ENCODE results near the gene NXPH4.

Gene NXPH4

GRCh38 chr12:57232156-57232756 lies 15.7 kb downstream of the NXPH4 start:
- TF ChIP-seq CTCF (IDR thresholded peaks at IDR 0.05; ENCODE audit: poor library complexity, severe bottlenecking), result no peak
- no peak overlapping the region for H3K27ac ChIP-seq (ENCODE audit: poor library complexity, severe bottlenecking)
- H3K4me1 ChIP-seq (ENCODE audit: insufficient read depth, poor library complexity, severe bottlenecking), result no peaks in the 10 kb centered on the region
- H3K9me3 ChIP-seq (ENCODE audit: severe bottlenecking), result no peaks in the 10 kb centered on the region
- DNase-seq (ENCODE audit: low spot score) (peak; percentile 24), ATAC-seq (ENCODE audit: low read depth) (no peak)
- H3K27me3 ChIP-seq (ENCODE audit: insufficient read depth, poor library complexity, severe bottlenecking), result no peaks in the 10 kb centered on the region
- no peak overlapping the region for H3K4me3 ChIP-seq (ENCODE audit: severe bottlenecking)
- H3K36me3 ChIP-seq (ENCODE audit: low read depth), result peaks cover 50% of the 10 kb centered on the region

DNA sequence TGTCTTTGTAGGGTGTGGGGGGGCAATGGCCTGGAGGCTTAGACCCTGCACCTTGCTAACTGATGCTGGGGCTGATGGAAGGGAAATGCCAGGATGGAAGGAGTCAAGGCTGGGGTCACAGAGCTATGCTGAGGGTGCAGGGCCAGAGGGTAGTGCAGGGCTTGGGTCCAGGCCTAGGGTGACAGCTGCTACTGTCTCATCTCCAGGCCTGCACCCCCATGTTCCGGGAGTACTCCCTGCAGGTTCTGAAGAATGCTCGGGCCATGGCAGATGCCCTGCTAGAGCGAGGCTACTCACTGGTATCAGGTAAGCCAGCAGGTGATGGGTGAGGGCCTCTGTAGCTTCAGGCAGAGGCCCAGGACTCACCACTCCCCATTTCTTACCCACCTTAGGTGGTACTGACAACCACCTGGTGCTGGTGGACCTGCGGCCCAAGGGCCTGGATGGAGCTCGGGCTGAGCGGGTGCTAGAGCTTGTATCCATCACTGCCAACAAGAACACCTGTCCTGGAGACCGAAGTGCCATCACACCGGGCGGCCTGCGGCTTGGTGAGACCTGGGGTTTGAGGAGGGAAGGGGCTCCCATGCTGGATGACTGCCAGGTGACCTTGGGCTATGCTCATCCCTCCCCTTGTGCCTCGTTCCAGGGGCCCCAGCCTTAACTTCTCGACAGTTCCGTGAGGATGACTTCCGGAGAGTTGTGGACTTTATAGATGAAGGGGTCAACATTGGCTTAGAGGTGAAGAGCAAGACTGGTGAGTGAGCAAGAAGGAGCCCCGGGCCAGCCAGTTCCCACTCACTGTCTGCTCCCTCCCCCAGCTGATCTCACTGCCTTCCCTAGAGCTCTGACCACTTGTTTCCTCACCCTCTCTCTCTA lies 17.0 kb downstream of the NXPH4 start:
- Histone ChIP-seq H3K9me3 (ENCODE audit: severe bottlenecking) (no peaks in the 10 kb centered on the region), H3K4me3 (ENCODE audit: severe bottlenecking) (no peak overlapping the region), H3K27ac (ENCODE audit: poor library complexity, severe bottlenecking) (no peak overlapping the region), H3K27me3 (ENCODE audit: insufficient read depth, poor library complexity, severe bottlenecking) (peaks cover 3% of the 10 kb centered on the region), H3K36me3 (ENCODE audit: low read depth) (peaks cover 50% of the 10 kb centered on the region), H3K4me1 (ENCODE audit: insufficient read depth, poor library complexity, severe bottlenecking) (no peaks in the 10 kb centered on the region)
- DNase-seq (ENCODE audit: low spot score) (peak; percentile 60), ATAC-seq (ENCODE audit: low read depth) (no peak)
- TF ChIP-seq CTCF (IDR thresholded peaks at IDR 0.05; ENCODE audit: poor library complexity, severe bottlenecking), result no peak

DNA sequence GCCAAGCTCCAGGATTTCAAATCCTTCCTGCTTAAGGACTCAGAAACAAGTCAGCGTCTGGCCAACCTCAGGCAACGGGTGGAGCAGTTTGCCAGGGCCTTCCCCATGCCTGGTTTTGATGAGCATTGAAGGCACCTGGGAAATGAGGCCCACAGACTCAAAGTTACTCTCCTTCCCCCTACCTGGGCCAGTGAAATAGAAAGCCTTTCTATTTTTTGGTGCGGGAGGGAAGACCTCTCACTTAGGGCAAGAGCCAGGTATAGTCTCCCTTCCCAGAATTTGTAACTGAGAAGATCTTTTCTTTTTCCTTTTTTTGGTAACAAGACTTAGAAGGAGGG lies 17.6 kb downstream of the NXPH4 start:
- DNase-seq (ENCODE audit: low spot score), result no peak
- ATAC-seq (ENCODE audit: low read depth), result no peak
- TF ChIP-seq CTCF (IDR thresholded peaks at IDR 0.05; ENCODE audit: poor library complexity, severe bottlenecking), result no peak
- H3K9me3 ChIP-seq (ENCODE audit: severe bottlenecking), result no peaks in the 10 kb centered on the region
- H3K27ac ChIP-seq (ENCODE audit: poor library complexity, severe bottlenecking), result no peak overlapping the region
- no peaks in the 10 kb centered on the region for H3K4me1 ChIP-seq (ENCODE audit: insufficient read depth, poor library complexity, severe bottlenecking)
- peaks cover 6% of the 10 kb centered on the region for H3K27me3 ChIP-seq (ENCODE audit: insufficient read depth, poor library complexity, severe bottlenecking)
- H3K36me3 ChIP-seq (ENCODE audit: low read depth), result peaks cover 50% of the 10 kb centered on the region
- no peak overlapping the region for H3K4me3 ChIP-seq (ENCODE audit: severe bottlenecking)

- H3K4me1 ChIP-seq (ENCODE audit: insufficient read depth, poor library complexity, severe bottlenecking), result no peaks in the 10 kb centered on the region
- no peak overlapping the region for H3K27ac ChIP-seq (ENCODE audit: poor library complexity, severe bottlenecking)
- peaks cover 6% of the 10 kb centered on the region for H3K27me3 ChIP-seq (ENCODE audit: insufficient read depth, poor library complexity, severe bottlenecking)
- H3K36me3 ChIP-seq (ENCODE audit: low read depth), result peaks cover 50% of the 10 kb centered on the region
- no peak overlapping the region for H3K4me3 ChIP-seq (ENCODE audit: severe bottlenecking)
- no peak for TF ChIP-seq CTCF (IDR thresholded peaks at IDR 0.05; ENCODE audit: poor library complexity, severe bottlenecking)
- H3K9me3 ChIP-seq (ENCODE audit: severe bottlenecking), result no peaks in the 10 kb centered on the region
- peak; percentile 25 for DNase-seq (ENCODE audit: low spot score)
- ATAC-seq (ENCODE audit: low read depth), result no peak
Observed at GRCh38 chr12:57234571-57235016, 18.0 kb downstream of the NXPH4 start.

All from RWPE2 (cell line).